Upper lobe of left lung (tissue), 4 donors: ENCODE results near the gene TRMT10C.

Experiments
- CTCF ChIP-seq, 6 experiments: fragments of 450-650 bp in 4 of 6; fragments of 200-600 bp in 2 of 6; sonication (generic) in 2 of 6; IDR thresholded peaks; one replicate each; pipeline ENCODE4 v1.5.1; 2016 to 2019; ENCODE audit warnings: antibody characterized with exemption in 6 of 6
- EP300 ChIP-seq, 4 donors: sonication (generic); formaldehyde crosslinking; IDR thresholded peaks; one replicate each; pipeline ENCODE4 v1.5.1; 2017; ENCODE audit warnings: antibody characterized with exemption in 4 of 4, control low read depth in 2 of 4
- POLR2A ChIP-seq, 4 donors: fragments of 450-650 bp; IDR thresholded peaks; one replicate each; pipeline ENCODE4 v1.5.1; 2016 to 2017; ENCODE audit warnings: antibody characterized with exemption in 4 of 4, mild to moderate bottlenecking in 2 of 4
- POLR2AphosphoS5 ChIP-seq, 2 donors: sonication (generic); formaldehyde crosslinking; IDR thresholded peaks; one replicate each; pipeline ENCODE4 v1.5.1; 2017; ENCODE audit warnings: antibody characterized with exemption in 2 of 2

- TF ChIP-seq CTCF (IDR thresholded peaks at IDR 0.05) (no peak), POLR2AphosphoS5 (IDR thresholded peaks at IDR 0.05) (no peak), POLR2A (IDR thresholded peaks at IDR 0.05) (peak in 1 of 4 donors; percentile 22), EP300 (IDR thresholded peaks at IDR 0.05) (no peak)
These were observed 12.9 kb downstream of the TRMT10C start for GRCh38 chr3:101574388-101575112.
